Subcutaneous abdominal adipose tissue (tissue), 5 donors: ENCODE measurements around the gene SERPINF2.

Experiments used
- H3K27ac ChIP-seq: one replicate; pipeline ENCODE4 v1.7.0; 2013; ENCODE audit warnings: low read depth, mild to moderate bottlenecking, inconsistent platforms, low read length, moderate library complexity
- H3K27me3 ChIP-seq, 5 donors: one replicate each; pipeline ENCODE4 v1.7.0; 2013; ENCODE audit warnings: low read length in 5 of 5, inconsistent platforms in 1 of 5; ENCODE audit not compliant: control insufficient read depth in 5 of 5, insufficient read depth in 4 of 5
- H3K36me3 ChIP-seq, 5 donors: one replicate each; pipeline ENCODE4 v1.7.0; 2013; ENCODE audit warnings: low read length in 5 of 5; ENCODE audit not compliant: control insufficient read depth in 5 of 5, insufficient read depth in 5 of 5
- H3K4me1 ChIP-seq, 5 donors: one replicate each; pipeline ENCODE4 v1.7.0; 2013; ENCODE audit warnings: low read length in 5 of 5, mild to moderate bottlenecking in 3 of 5, moderate library complexity in 1 of 5; ENCODE audit not compliant: control insufficient read depth in 5 of 5, insufficient read depth in 5 of 5
- H3K4me3 ChIP-seq, 5 donors: one replicate each; pipeline ENCODE4 v1.7.0; 2013; ENCODE audit warnings: low read length in 5 of 5, low read depth in 1 of 5
- H3K9ac ChIP-seq, 5 donors: one replicate each; pipeline ENCODE4 v1.7.0; 2013; ENCODE audit warnings: low read length in 5 of 5, mild to moderate bottlenecking in 4 of 5, moderate library complexity in 3 of 5
- H3K9me3 ChIP-seq, 5 donors: one replicate each; pipeline ENCODE4 v1.7.0; 2013; ENCODE audit warnings: low read length in 5 of 5; ENCODE audit not compliant: control insufficient read depth in 5 of 5
- donor health status: healthy.
- donor health status: healthy.
- donor health status: healthy.
- donor health status: healthy.
- donor health status: healthy.

Gene SERPINF2

GRCh38 chr17:1725642-1726511 is 16.8 kb upstream of the SERPINF2 start:
- H3K27ac ChIP-seq = peak overlapping the region; percentile 41

GRCh38 chr17:1726626-1727257 is 15.9 kb upstream of the SERPINF2 start:
- H3K4me1 ChIP-seq = peaks cover 3 to 78% (median 67%) of the 10 kb centered on the region in 5 donors
- no peak overlapping the region for H3K27ac ChIP-seq
- H3K27me3 ChIP-seq = no peaks in the 10 kb centered on the region
- H3K9me3 ChIP-seq = no peaks in the 10 kb centered on the region
- no peak overlapping the region for H3K9ac ChIP-seq
- no peak overlapping the region for H3K4me3 ChIP-seq
- peaks cover 0 to 41% (median 32%) of the 10 kb centered on the region in 5 donors for H3K36me3 ChIP-seq

More at GRCh38 chr17:1725642-1726511, 16.8 kb upstream of the SERPINF2 start:
- Histone ChIP-seq H3K27me3 (no peaks in the 10 kb centered on the region), H3K4me1 (peaks cover 3 to 76% (median 65%) of the 10 kb centered on the region in 5 donors), H3K9me3 (no peaks in the 10 kb centered on the region), H3K36me3 (peaks cover 0 to 36% (median 29%) of the 10 kb centered on the region in 5 donors), H3K4me3 (peak overlapping the region; percentile 61 to 78 (median 69)), H3K9ac (peak overlapping the region in 2 of 5 donors; percentile 71 to 80)

- Histone ChIP-seq H3K27me3 (no peaks in the 10 kb centered on the region), H3K4me1 (peaks cover 3 to 78% (median 67%) of the 10 kb centered on the region in 5 donors), H3K9ac (no peak overlapping the region), H3K36me3 (peaks cover 0 to 43% (median 32%) of the 10 kb centered on the region in 5 donors), H3K27ac (no peak overlapping the region), H3K4me3 (no peak overlapping the region), H3K9me3 (no peaks in the 10 kb centered on the region)
Measured at GRCh38 chr17:1727258-1727789, 15.3 kb upstream of the SERPINF2 start.

GRCh38 chr17:1727876-1728630 is 14.6 kb upstream of the SERPINF2 start:
- no peak overlapping the region for H3K27ac ChIP-seq
- peaks cover 0 to 50% (median 38%) of the 10 kb centered on the region in 5 donors for H3K36me3 ChIP-seq
- no peak overlapping the region for H3K9ac ChIP-seq

GRCh38 chr17:1729966-1730325 is 12.7 kb upstream of the SERPINF2 start:
- peaks cover 0 to 69% (median 53%) of the 10 kb centered on the region in 5 donors for H3K36me3 ChIP-seq
- H3K4me3 ChIP-seq = peak overlapping the region in 1 of 5 donors; percentile 44
- H3K4me1 ChIP-seq = peaks cover 3 to 60% (median 51%) of the 10 kb centered on the region in 5 donors

More at GRCh38 chr17:1727876-1728630, 14.6 kb upstream of the SERPINF2 start:
- Histone ChIP-seq H3K4me1 (peaks cover 3 to 74% (median 63%) of the 10 kb centered on the region in 5 donors), H3K4me3 (no peak overlapping the region), H3K27me3 (no peaks in the 10 kb centered on the region), H3K9me3 (no peaks in the 10 kb centered on the region)

GRCh38 chr17:1730326-1731193 is 12.1 kb upstream of the SERPINF2 start:
- no peaks in the 10 kb centered on the region for H3K27me3 ChIP-seq
- H3K9me3 ChIP-seq = no peaks in the 10 kb centered on the region
- peaks cover under 1 to 54% (median 45%) of the 10 kb centered on the region in 5 donors for H3K4me1 ChIP-seq
- peak overlapping the region; percentile 26 to 80 (median 62) for H3K9ac ChIP-seq
- peaks cover 0 to 73% (median 57%) of the 10 kb centered on the region in 5 donors for H3K36me3 ChIP-seq
- peak overlapping the region; percentile 81 for H3K27ac ChIP-seq
- peak overlapping the region in 3 of 5 donors; percentile 2 to 44 (median 26) for H3K4me3 ChIP-seq

More at GRCh38 chr17:1729966-1730325, 12.7 kb upstream of the SERPINF2 start:
- no peaks in the 10 kb centered on the region for H3K9me3 ChIP-seq
- H3K9ac ChIP-seq = no peak overlapping the region
- peak overlapping the region; percentile 81 for H3K27ac ChIP-seq
- no peaks in the 10 kb centered on the region for H3K27me3 ChIP-seq

GRCh38 chr17:1731194-1731506 is 11.5 kb upstream of the SERPINF2 start:
- Histone ChIP-seq H3K27me3 (no peaks in the 10 kb centered on the region), H3K9ac (peak overlapping the region in 2 of 5 donors; percentile 56 to 80), H3K9me3 (no peaks in the 10 kb centered on the region), H3K27ac (peak overlapping the region; percentile 81), H3K36me3 (peaks cover 0 to 74% (median 60%) of the 10 kb centered on the region in 5 donors), H3K4me3 (peak overlapping the region in 1 of 5 donors; percentile 44), H3K4me1 (peaks cover 0 to 53% (median 43%) of the 10 kb centered on the region in 5 donors)

GRCh38 chr17:1732241-1732832 is 10.3 kb upstream of the SERPINF2 start:
- Histone ChIP-seq H3K36me3 (peaks cover 0 to 73% (median 52%) of the 10 kb centered on the region in 5 donors), H3K9me3 (no peaks in the 10 kb centered on the region), H3K27ac (no peak overlapping the region), H3K4me1 (peaks cover 0 to 53% (median 41%) of the 10 kb centered on the region in 5 donors), H3K27me3 (no peaks in the 10 kb centered on the region), H3K9ac (no peak overlapping the region), H3K4me3 (no peak overlapping the region)
